ENCODE measurements around the gene MYH15.
A peak's percentile ranks its signal among the peaks of the same experiment; 100 is the strongest.

The MYH15 gene

DNA sequence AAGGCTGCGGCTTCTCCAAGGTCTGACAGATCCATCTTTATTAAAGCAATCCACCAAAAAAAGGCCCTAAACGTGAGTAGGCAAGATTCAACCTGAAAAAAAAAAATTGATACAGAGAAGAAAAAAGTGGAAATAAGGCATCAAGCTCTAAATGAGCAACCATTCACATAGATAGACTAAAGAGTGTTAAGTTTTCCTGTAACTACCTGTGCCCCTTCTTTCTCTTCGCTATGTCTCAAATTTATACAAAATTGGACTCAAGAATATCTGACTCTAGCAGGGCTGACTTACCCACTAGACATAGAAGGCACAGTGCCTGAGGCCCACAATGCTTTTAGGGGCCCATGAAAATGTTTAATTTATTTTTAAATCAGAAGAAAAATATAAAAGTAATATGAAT, at the start of gene MYH15:
TSS of gene MYH15 (minus strand) at position 101 of the 400 bp plus-strand sequence. CDS start at position 35, 66 bp downstream.
- FAIRE-seq, result no peak

DNA sequence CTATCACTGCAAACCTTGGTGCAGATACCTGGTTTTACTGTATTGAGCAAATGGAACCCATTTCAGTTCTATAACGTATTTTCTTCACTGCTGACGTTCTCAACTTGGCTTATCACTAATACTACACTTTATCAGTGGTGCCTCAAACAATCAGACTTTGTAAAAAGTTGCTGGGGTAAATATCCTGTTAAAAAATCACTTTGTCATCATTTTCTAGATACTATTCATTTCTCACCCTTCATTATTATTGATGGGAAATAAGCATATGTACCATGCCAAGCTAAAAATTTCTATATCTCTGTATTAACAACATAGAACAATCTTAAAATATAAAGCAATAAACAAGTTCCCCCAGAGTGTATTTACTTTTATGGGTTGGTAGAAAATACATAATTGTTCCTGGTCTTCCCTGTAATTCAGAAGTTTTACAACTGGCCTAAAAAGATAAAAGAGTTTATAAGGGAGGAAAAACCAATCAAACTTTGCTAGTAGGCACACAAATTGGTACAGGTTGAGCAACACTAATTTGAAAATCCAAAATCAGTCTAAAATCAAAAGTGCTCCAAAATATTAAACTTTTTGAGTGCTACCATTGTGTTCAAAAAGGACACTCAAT, 45.7 kb upstream of the MYH15 start:
- FAIRE-seq, result no peak

DNA sequence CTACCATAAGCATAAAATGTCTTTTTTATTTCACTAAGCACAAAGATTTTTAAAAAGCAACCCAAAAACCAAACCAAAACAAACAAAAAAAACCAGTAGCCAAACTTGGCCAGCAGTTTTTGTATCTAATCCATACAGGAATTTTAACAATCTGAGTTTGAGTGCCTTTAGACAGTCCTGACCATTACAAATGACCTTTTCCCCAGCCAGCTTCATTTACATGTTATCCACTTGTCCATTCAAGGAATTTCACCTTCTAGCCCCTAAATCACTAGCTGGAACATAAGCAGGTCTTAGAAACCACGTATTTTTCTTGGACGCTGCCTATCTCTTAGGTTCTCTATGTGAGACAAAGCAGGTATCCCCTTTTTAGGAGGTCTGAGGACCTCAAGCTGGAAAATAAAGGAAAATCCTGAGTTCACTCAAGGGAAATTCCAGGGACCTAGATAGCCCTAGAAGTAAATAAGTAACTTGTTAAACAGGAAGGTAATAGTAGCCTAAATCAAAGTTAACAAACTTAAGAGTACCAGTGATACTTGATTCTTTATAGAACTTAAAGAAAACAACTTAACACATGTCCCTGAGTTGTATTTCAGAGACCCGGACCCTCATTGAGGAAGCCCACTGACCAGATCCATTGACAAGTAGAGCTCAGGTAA, 44.6 kb upstream of the MYH15 start:
- FAIRE-seq, result no peak

DNA sequence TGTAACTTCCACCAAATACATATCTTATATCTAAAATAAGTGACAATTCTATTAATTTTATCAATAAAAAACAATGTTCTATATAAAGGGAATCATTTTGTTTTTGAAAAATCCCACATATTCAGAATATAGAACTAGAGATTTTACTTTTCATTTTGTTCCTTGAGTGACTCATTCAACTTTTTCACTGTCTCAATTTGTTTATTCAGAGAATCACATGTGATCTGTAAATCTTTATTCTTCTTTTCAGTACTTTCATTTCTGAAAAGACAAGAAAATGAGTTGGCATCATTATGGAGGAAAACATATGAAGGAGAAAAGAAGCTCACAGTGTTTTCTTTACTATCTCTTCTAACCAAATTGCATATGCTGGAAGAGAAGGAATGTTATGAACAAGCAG, 43.8 kb upstream of the MYH15 start:
- no peak for FAIRE-seq

DNA sequence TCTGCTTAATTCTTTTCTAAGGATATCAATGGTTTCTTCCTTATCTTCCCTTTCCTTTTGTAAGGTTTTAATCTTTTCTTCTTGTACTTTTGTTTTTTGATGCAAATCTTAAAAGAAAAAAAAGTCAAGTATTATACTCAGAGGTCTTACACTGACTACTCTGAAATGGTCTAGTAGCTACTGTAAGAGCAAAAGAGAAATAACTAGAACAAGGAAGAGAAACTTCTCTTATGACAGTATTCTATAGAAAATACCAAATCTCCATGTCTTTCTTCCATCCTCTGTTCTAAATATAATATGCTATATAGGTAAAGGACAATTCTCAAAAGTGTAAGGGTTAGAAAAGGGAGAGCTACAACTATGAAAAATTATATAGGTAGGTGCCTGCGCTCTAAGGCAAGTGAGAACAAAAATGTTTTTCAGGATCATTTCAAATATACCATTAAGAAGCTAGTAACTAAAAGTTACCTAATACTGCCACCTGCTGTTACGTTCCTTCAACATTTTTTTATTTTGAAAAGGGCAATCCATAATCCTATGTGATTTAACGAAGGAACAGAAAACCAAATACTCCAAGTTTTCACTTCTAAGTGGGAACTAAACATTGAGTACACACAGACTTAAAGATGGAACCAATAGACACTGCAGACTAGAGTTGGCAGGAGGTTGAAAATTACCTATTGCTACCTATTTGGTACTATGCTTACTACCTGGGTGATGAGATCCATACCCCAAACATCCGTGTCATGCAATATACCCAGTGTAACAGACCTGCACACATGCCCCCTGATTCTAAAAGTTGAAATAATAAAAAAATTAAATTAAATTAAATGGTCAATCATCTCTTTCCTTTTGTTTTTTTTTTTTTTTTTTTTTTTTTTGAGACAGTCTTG, 42.1 kb upstream of the MYH15 start:
- peak; percentile 43 for FAIRE-seq

DNA sequence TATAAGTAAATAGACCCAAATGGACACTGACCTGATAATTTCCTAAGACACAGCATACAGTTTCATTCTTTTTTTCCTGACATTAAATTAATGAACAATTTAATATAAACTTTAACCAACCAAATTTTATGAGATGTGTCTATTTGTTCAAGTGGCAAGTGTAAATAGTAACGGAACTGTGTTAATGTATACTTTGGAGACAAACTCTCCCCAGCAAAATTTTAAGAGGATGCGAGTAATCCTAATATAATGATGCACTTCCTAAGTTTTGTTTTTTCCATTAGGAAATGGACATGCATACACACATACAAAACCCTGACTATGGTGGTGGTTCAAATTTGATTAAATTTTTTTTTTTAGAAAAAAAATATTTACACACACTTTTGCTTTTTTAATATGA, 38.5 kb upstream of the MYH15 start:
- FAIRE-seq, result no peak

DNA sequence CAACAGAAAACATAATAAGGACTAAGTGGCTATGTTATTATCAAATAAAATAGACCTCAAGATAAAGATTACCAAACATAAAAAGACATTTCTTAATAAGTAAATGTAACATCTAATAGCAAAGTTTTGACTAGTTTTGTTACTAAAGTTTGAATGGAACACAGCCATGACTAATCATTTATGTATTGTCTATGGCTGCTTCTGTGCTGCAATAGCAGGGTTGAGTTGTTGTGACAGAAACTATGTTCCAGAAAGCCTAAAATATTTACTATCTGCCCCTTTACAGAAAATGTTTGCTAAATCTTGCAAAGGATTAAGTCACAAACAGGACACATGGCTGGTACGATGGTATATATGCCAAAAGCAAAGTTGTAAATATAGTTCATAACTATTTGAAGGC, 37.9 kb upstream of the MYH15 start:
- FAIRE-seq, result no peak

DNA sequence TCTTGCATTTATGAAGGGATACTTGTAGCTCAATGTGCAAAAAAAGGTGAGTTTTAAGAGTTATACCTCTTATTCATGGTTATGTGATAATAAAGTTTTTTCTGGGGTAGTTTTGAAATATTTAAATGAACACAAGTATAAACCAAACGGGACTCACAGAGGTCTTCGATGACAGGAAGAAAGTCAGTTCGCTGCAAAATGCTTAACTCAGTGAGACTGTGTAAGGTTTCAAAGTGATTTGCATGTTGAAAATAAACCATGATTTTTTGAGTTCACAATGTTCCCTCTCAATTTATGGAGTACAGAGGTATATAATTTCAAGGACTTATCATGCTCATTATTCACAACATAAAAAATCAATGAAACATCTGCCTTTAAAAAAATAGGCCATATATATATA, 36.3 kb upstream of the MYH15 start:
- FAIRE-seq, result no peak

DNA sequence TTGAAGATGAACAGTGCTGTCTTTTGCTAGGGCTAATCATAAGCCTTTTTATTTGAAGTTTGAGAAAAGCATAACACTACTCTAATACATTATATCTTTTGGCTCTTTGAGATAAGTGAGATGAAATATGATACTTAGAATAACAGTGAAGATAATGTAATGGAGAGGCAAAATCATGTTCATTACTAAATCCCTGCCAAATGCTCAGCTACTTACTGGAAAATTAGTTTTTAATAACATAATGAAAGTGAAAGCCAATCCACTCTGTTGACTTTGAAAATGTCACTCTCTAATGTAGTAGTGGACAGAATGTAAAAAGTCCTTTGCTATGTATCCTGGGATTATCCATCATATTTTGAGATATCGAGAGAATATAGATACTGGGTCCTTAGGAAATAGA, 35.9 kb upstream of the MYH15 start:
- FAIRE-seq, result no peak

DNA sequence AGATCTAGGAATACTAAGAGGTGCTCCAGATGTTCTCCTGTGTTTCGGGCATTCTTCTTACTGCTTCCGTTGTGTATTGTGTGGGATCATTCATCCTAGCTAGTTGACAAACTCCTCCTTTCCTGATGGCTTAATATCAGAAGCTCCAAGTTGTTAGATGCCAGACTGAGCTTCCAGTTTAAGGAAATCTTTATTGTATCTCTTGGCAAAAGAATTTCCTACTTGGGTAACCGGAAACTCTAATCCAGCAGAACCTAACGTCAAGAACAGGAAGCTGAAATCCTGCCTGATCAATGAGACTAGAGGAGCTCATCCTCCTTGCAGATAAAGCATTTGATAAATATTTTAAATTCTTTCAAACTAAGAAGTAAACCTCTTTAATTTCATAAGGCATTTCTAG, 27.7 kb upstream of the MYH15 start:
- FAIRE-seq, result no peak

DNA sequence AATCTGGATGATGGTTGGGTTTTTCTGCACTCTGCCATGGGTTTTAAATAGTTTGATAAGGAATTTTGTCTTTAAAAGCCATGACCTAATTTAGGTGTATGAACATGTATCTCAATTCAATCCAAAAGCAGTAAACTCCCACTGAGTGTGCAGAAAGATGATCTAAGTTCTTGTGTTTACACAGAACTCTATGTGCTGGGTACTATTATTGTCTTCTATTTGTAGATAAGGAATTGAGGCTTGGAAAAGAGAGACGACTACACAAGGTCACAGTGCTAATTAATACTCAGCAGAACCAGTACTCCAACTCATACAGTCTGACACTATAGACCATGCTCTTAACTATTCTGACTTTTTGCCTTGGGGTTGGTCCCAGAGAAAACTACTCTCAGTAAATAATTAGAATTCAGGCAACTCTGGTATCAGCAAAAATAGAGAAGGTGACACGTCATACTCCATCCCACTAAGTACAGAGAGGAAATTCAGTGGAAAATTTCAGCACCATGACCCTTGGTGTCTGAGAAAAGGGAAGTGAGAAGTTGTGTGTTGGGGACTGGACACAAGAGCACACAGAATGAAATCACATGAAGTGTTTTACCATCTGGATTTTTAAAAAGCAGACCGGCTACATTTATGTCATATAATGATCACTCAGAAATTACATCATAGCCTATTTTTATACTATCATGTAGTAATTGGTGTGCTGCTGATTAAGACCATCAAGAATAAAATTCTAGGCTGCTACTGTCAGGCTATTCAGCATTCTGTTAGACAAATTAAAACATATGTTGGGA, 18.3 kb upstream of the MYH15 start:
- FAIRE-seq, result no peak

DNA sequence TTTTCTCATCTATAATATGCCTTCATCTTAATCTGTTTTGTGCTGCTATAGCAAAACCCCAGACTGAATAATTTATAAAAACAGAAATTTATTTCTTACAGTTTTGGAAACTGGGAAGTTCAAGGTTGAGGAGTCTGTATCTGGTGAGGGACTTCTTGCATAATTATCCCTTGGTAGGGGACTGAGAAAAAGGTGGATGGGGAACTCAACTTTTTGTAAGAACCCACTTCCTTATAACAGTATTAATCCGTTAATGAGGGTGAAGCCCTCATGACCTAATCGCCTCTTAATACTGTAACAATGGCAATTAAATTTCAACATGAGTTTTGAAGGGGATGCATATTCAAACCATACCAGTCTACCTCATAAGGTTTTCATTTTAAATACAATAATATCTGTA, 17.4 kb upstream of the MYH15 start:
- FAIRE-seq, result no peak

DNA sequence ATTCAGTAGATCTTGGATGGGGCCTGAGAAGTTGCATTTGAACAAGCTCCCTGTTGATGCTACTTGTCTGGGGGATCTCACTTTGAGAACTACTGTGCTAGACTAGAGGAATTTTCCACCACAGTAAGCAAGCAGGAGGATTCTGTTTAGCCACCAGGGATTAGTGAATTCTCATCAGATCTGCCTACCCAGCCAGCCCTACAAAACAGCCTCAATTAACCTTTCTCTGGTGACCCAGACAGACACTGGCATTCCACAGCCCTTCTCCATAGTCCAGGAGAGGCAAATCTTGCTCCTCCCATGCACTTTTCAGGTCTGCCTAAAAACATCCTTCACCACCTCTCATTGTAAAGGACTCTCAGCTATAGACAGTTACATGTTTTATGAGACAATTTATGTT, 16.7 kb upstream of the MYH15 start:
- FAIRE-seq, result no peak

DNA sequence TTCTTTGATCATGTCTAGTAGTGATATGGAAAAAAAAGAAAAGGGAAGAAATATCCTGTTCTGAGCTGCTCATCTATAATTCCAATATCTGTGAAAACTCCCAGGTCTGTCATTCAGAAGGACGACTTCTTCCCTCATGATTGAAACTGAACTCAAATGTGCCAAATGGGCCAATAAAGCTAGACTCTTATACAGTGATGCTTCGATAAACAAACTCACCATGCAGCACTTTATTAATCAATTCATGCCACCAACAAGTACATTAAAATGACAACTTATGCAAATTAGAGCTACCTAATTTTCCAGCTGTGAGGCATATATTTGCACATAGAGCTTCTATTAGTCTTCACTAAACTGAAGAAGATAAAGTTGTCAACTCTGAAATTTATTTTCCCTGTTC, 15.6 kb upstream of the MYH15 start:
- no peak for FAIRE-seq

DNA sequence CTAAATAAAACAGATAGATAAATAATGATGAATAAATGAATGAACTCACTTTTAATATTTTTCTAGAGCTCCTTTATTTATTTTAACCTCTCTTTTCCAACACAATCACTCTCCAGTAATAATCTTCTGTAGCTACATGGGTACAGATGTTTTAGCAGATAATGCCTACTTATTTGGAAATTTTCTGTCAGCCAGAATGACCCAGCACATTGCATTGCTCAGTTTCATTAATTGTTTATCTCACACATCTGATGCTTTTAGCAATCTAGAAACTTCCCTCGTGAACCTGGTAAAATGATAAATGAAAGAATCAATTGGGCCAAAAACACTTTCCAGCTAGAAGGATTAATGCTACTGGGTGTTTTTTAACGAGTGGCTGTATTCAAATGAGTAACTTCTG, 14.9 kb upstream of the MYH15 start:
- no peak for FAIRE-seq

DNA sequence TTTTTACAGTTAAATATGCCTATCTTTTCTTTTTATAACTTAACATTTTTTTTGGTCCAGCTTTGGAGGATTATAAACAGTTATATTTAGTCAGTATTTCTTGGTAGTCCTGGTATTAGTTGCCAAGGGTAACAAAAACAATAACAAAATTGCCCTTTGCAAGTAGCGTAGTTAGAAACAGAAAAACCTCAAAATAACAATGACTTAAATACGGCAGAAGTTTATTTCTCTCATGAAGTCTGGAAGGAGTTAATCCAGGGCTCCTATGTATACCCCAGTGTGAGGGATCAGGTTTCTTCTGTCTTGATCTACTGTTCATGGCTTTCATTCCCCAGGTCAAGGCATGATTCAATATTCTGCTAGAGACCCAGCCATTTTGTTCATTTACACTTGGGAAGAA, 14.1 kb upstream of the MYH15 start:
- FAIRE-seq, result no peak

DNA sequence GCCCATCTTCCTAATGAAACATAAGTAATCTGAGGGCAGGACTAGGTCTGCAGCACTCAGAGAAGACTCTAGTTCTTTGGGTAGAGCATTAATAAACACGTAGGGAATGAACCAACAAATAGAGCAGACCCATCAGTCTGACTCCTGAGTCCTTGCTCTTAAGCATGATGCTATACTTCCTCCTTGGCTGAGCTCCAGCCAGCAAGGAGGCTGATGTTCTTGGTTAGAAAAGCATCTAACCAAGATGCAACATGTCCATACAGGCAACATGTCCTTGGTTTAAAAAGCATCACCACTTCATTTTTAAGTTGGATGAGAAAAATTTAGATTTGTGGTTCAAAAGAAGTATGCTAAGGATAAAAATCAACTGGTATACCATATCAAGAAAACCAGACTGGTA, 8.5 kb upstream of the MYH15 start:
- FAIRE-seq, result no peak

DNA sequence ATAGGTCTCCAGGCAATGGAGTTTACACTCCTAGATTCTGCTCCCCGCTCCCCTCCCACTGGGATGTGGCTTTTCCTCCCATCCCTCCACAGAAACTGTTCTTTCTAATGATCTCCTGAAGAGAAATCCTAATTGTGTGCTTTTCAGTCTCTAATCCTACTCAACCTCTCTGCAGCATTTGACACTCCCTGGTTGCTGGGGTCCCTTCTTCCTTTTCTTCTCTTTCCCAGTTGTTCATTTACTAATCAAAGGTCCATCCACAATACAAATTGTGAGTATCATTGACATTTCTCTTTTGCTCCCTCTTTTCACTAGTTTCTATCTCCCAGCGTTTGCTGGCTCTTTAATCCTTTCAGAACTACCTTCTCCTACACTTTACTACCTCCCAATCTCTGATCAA, 6.5 kb upstream of the MYH15 start:
- no peak for FAIRE-seq

DNA sequence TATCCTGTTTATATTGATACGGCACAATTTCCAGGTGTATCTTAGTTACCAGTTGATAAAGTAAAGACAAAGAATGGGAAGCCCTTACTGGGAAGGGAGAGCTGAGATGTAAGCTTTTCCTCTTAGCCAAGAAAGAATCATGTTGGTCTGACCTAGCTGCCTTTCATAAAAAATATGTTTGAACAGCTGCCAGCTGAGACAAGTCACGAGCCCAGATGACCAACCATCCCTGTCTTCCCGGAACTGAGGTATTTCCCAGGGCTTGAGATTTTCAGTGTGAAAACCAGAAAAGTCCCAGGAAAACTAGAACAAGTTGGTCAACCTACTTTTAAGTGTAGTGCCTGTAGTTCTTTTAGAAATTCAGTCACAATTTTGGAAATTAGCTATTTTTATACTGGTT, 3.6 kb upstream of the MYH15 start:
- FAIRE-seq, result no peak

DNA sequence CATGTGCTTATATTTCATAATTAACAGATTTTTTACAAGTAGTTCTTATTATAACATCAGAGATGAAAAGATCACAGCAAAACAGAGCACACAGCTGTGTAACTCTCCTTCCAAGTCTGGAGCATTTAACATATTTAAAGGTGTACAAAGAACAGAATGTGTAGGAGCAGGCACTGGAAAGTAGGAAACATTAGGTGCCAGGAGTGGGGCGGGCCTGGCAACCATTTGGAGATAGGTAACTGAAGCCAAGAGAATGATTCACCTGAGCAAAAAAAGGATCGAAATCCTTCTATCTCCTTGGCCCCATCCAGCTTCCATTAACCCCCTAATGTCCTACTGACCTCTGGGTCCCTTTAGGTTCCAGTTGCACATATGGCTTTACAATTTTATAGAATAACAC, 2.3 kb upstream of the MYH15 start:
- no peak for FAIRE-seq

DNA sequence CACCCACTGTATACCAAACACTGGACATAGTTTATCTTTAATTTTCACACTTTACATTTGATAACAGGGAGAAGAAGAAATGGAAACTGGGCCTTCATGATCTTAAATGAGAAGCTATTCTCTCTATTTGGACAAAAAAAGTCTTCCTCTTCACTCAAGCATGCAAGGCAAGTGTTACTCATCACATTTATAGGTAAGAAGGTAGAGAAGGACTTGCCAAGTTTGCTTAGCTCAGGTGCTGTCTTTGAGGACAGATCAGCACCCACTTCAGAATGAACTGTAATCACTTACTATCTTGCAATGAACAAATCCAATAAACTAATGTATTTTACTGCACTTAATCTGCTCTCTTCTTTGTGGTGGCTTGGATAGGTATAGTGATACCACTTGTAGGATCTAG, 1.1 kb upstream of the MYH15 start:
- no peak for FAIRE-seq

DNA sequence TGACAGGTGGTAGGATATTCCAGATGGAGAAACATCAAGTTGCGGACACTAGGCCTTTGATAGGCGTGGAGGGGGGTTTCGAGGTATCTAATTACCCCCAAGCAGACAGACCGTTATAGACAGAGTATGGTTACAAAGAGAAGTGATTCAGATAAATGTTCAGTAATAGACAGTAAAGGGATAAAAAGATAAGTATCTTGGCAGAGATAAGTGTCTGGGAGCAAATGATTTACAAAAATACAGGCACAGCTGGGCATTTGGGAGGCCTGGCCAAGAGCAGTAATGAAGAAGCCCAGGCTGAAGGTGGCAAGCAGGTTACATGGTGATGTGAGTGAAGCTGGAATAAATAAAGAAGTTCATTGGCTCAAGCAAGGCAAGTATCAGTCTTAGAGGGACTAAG, 659 bp upstream of the MYH15 start:
- FAIRE-seq, result no peak

DNA sequence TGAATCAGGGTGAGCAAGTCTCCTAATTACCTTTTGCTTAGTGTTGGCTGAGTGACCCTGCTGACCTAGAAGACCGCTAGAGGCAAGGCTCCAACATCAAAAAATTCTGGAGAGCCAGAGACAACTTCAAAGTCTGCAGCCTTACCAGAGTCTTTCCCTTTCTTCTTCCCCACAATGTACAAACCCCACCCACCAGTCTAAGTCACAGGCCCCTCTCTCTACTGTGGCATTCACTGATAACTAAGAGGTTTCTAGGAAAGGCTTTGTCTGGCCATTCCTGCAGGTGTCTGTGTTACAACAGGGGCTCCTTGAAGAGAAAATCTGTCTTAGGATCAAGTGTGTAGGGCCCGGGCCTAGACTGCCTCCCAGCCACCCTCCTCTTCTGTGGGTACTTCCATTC, 525 bp downstream of the MYH15 start:
- FAIRE-seq, result no peak

All from endometrium (tissue), 2 donors.